HCT116 (cell line): ENCODE data around the gene ACTC1. TPM values are rescaled to one million over a fixed set of nuclear protein-coding genes. Genes with fewer than 3 reads are reported as not detected.

ENCODE experiments used
- total RNA-seq: library from RNA; stranded (reverse); gene quantifications from one replicate; pipeline ENCODE4 v1.2.1, GENCODE V29; 2021; ENCODE audit not compliant: unreplicated experiment

The ACTC1 gene
- total RNA-seq, 1 experiment from 2014 or later = not detected

Other genes with a start within 250 kb of the ACTC1 start
- gene GOLGA8B, start 211.9 kb downstream of the ACTC1 start, total RNA-seq = 69.9 TPM
- gene GJD2, start 40.6 kb downstream of the ACTC1 start, total RNA-seq = not detected
- gene AQR, start 174.2 kb upstream of the ACTC1 start, total RNA-seq = 30.7 TPM
- gene ZNF770, start 192.7 kb upstream of the ACTC1 start, total RNA-seq = 70.7 TPM